HG02678 (cell line): Measurements from ENCODE around the gene TWIST2.

Experiments
- ATAC-seq: cut with Tn5 transposase; IDR thresholded peaks from one replicate; pipeline ENCODE4 v1.9.1; 2021; ENCODE audit warnings: mild to moderate bottlenecking, moderate library complexity; ENCODE audit not compliant: unreplicated experiment

The TWIST2 gene

GRCh38 chr2:238949710-238950345 is 101.9 kb downstream of the TWIST2 start:
- no peak for ATAC-seq

GRCh38 chr2:238950551-238950950 is 102.7 kb downstream of the TWIST2 start:
- no peak for ATAC-seq

- no peak for ATAC-seq
Measured at GRCh38 chr2:238952261-238952919, 104.5 kb downstream of the TWIST2 start.

GRCh38 chr2:238954841-238955591 is 107.1 kb downstream of the TWIST2 start:
- no peak for ATAC-seq

- ATAC-seq = no peak
Measured at GRCh38 chr2:238955648-238956531, 108.0 kb downstream of the TWIST2 start.

- ATAC-seq = no peak
Measured at GRCh38 chr2:238956676-238957075, 108.8 kb downstream of the TWIST2 start.
